PC-3 (cell line): ENCODE data around the gene ASPDH. TPM values are rescaled to one million over a fixed set of nuclear protein-coding genes. Genes with fewer than 3 reads are reported as not detected.

Source experiments
- ATAC-seq: fragments of 200-7000 bp; cut with Tn5 transposase; 2 replicates; pipeline ENCODE4 v1.9.1; 2020; ENCODE audit warnings: mild to moderate bottlenecking, moderate library complexity
- BruUV-seq: library from RNA; stranded (reverse); fragments of 400-500 nt; replicated peaks from 2 replicates; lab custom pipeline; 2021; lab: Mats Ljungman, UMichigan
- CTCF ChIA-PET: fragments of 300-600 bp; sonication (Branson Sonifier 250); formaldehyde crosslinking; loops from one replicate; lab custom pipeline; 2022; ENCODE audit warnings: antibody characterized with exemption; lab: Charles Lee
- POLR2A ChIA-PET: fragments of 300-600 bp; sonication (Branson Sonifier 250); formaldehyde crosslinking; loops from one replicate; lab custom pipeline; 2022; ENCODE audit warnings: antibody characterized with exemption; ENCODE audit not compliant: unreplicated experiment; lab: Charles Lee
- DNase-seq: peaks from one replicate; pipeline ENCODE4 v3.0.0-alpha.2; 2015
- H2AFZ ChIP-seq: fragments of 300-600 bp; sonication (generic); 2 replicates; pipeline ENCODE4 v1.6.0; 2016; ENCODE audit warnings: antibody characterized with exemption, low read length
- H3F3A ChIP-seq: fragments of 300-600 bp; sonication (generic); one replicate; pipeline ENCODE4 v1.6.0; 2017; ENCODE audit warnings: antibody characterized with exemption, low read length, control low read depth, mild to moderate bottlenecking; ENCODE audit not compliant: unreplicated experiment
- H3K27ac ChIP-seq: fragments of 300-600 bp; sonication (generic); 2 replicates; pipeline ENCODE4 v1.5.1; 2016; ENCODE audit warnings: mild to moderate bottlenecking, low read length
- H3K27me3 ChIP-seq: fragments of 300-600 bp; sonication (generic); 2 replicates; pipeline ENCODE4 v1.6.1; 2016; ENCODE audit warnings: low read length, mixed read lengths
- H3K36me3 ChIP-seq: fragments of 300-600 bp; sonication (generic); 2 replicates; pipeline ENCODE4 v1.6.1; 2016; ENCODE audit warnings: low read depth, mixed run types, low read length, mixed read lengths
- H3K4me1 ChIP-seq: fragments of 300-600 bp; sonication (generic); 2 replicates; pipeline ENCODE4 v1.5.1; 2016; ENCODE audit warnings: low read length; ENCODE audit not compliant: insufficient read depth
- H3K4me2 ChIP-seq: fragments of 300-600 bp; sonication (generic); 2 replicates; pipeline ENCODE4 v1.6.0; 2016; ENCODE audit warnings: low read length
- H3K4me3 ChIP-seq: fragments of 300-600 bp; sonication (generic); 2 replicates; pipeline ENCODE4 v1.5.1; 2016; ENCODE audit warnings: mild to moderate bottlenecking, low read length, mixed read lengths
- H3K79me2 ChIP-seq: fragments of 300-600 bp; sonication (generic); 2 replicates; pipeline ENCODE4 v1.6.1; 2017; ENCODE audit warnings: low read length, mixed read lengths
- H3K9ac ChIP-seq: fragments of 300-600 bp; sonication (generic); 2 replicates; pipeline ENCODE4 v1.6.0; 2016; ENCODE audit warnings: mild to moderate bottlenecking, low read length
- H3K9me2 ChIP-seq: fragments of 300-600 bp; sonication (generic); replicated peaks from 2 replicates; pipeline ENCODE4 v1.6.1; 2016; ENCODE audit warnings: mixed run types, low read length, mixed read lengths
- H3K9me3 ChIP-seq: fragments of 300-600 bp; sonication (generic); 2 replicates; pipeline ENCODE4 v1.6.1; 2016; ENCODE audit warnings: low read length, mixed read lengths
- H4K20me1 ChIP-seq: fragments of 300-600 bp; sonication (generic); 2 replicates; pipeline ENCODE4 v1.6.1; 2016; ENCODE audit warnings: low read length, mixed read lengths
- CTCF ChIP-seq: fragments of 300-600 bp; sonication (generic); conservative IDR thresholded peaks from 2 replicates; pipeline ENCODE4 v1.5.1; 2017; ENCODE audit warnings: antibody characterized with exemption, low read depth, mild to moderate bottlenecking, low read length
- EZH2 ChIP-seq: fragments of 300-600 bp; sonication (generic); IDR thresholded peaks from one replicate; pipeline ENCODE4 v1.6.1; 2017; ENCODE audit warnings: antibody characterized with exemption, mild to moderate bottlenecking, low read length; ENCODE audit not compliant: unreplicated experiment
- EZH2phosphoT487 ChIP-seq: fragments of 300-600 bp; sonication (generic); IDR thresholded peaks from 2 replicates; pipeline ENCODE4 v1.6.1; 2018; ENCODE audit warnings: mild to moderate bottlenecking, antibody characterized with exemption, low read length, borderline replicate concordance
- intact Hi-C: fragments of 100-400 bp; cut with micrococcal nuclease; formaldehyde crosslinking; loops from 2 replicates; pipeline ENCODE4 v1.9.0; 2023
- total RNA-seq: library from RNA; depleted of rRNA; stranded (reverse); fragments of >200 nt; gene quantifications from 2 replicates; pipeline ENCODE4 v1.2.3, GENCODE V29; 2014

The ASPDH gene
- total RNA-seq, 1 experiment from 2014 or later, result not detected

DNA sequence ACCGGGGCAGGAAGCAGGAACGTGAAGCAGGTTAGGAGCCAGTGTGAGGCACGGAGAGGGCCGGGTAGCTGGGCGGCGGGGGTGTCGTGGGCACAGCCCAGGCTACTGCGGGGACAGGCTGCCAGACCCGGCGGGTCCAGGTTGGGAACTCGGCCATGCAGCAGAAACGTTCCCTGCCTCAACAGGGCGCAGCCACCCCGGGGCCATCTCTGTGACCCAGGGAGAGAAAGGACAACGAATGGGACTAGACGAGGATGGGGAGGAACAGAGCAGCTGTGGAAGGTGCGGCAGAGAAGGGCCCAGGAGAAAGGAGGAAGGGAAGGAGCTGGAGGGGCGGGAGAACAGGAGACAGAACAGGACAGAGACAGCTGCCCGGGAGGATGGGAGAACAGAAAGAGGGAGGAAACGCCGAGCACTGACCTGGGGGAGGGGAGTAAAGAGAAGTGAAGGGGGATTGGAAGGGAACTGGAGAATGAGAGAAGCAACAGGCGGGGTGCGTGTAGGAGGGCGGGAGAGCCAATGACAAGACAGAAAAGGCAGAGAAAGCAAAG is 24.2 kb downstream of the ASPDH start:
- no peak for DNase-seq
- ChIA-PET POLR2A (no interaction called here), CTCF (no interaction called here)
- TF ChIP-seq CTCF, result no peak
- TF ChIP-seq EZH2phosphoT487, result no peak
- Histone ChIP-seq H3K27ac (no peak overlapping the region), H3K4me3 (no peak overlapping the region), H3K27me3 (no peaks in the 10 kb centered on the region), H3K9ac (no peak overlapping the region), H4K20me1 (no peaks in the 10 kb centered on the region), H2AFZ (no peak overlapping the region), H3K4me2 (no peak overlapping the region), H3K79me2 (no peaks in the 10 kb centered on the region), H3F3A (no peaks in the 10 kb centered on the region), H3K4me1 (no peaks in the 10 kb centered on the region), H3K9me2 (no peaks in the 10 kb centered on the region), H3K9me3 (peaks cover 9% of the 10 kb centered on the region), H3K36me3 (peaks cover 20% of the 10 kb centered on the region)
- intact Hi-C loops, result no loop called here
- no peak for ATAC-seq
- no TSS peak for BruUV-seq

GRCh38 chr19:50488389-50489194 is 25.1 kb downstream of the ASPDH start:
- POLR2A ChIA-PET, result interaction anchor here (0.5 kb wide), 1 partner anchor 23 kb away, joined by 3 read pairs; no protein-coding TSS in a partner anchor
- no peaks in the 10 kb centered on the region for H3F3A ChIP-seq
- H3K4me2 ChIP-seq, result no peak overlapping the region
- H3K4me1 ChIP-seq, result no peaks in the 10 kb centered on the region
- DNase-seq (no peak), ATAC-seq (no peak)
- no peak overlapping the region for H3K27ac ChIP-seq
- no peak overlapping the region for H3K9ac ChIP-seq
- H2AFZ ChIP-seq, result no peak overlapping the region
- intact Hi-C loops, result no loop called here
- no peaks in the 10 kb centered on the region for H3K27me3 ChIP-seq
- H3K79me2 ChIP-seq, result no peaks in the 10 kb centered on the region
- H3K9me2 ChIP-seq, result no peaks in the 10 kb centered on the region
- peaks cover 9% of the 10 kb centered on the region for H3K9me3 ChIP-seq
- no TSS peak for BruUV-seq
- CTCF ChIA-PET, result no interaction called here
- no peak for TF ChIP-seq CTCF
- no peak for TF ChIP-seq EZH2
- no peak for TF ChIP-seq EZH2phosphoT487
- no peaks in the 10 kb centered on the region for H4K20me1 ChIP-seq
- H3K4me3 ChIP-seq, result no peak overlapping the region
- peaks cover 26% of the 10 kb centered on the region for H3K36me3 ChIP-seq
